Measurements from ENCODE around the gene BAIAP3. TPM values are rescaled to one million over a fixed set of nuclear protein-coding genes. Genes with fewer than 3 reads are reported as not detected.

Gene BAIAP3
- total RNA-seq, 2 experiments from 2014 or later: 3.2 to 6.3 TPM

- BruUV-seq (replicated peaks): no TSS peak
- Histone ChIP-seq H3K79me2 (ENCODE audit: insufficient read depth, low read depth, low read length) (no peaks in the 10 kb centered on the region), H4K20me1 (ENCODE audit: insufficient read depth, low read length) (no peaks in the 10 kb centered on the region), H3K4me1 (ENCODE audit: insufficient read depth, low read length, poor library complexity, severe bottlenecking) (peaks cover 31% of the 10 kb centered on the region), H2AFZ (ENCODE audit: low read length) (peak overlapping the region; percentile 52; the same call in 1 of the 2 replicates), H3K9me3 (ENCODE audit: low read length) (no peaks in the 10 kb centered on the region), H3K9me2 (ENCODE audit: insufficient read depth, low read length) (no peaks in the 10 kb centered on the region), H3K4me3 (ENCODE audit: low read depth, low read length, poor library complexity, severe bottlenecking) (peak overlapping the region; percentile 57), H3K36me3 (ENCODE audit: insufficient read depth, low read length) (no peaks in the 10 kb centered on the region), H3K27ac (ENCODE audit: low read depth, low read length, poor library complexity, severe bottlenecking) (peak overlapping the region; percentile 71), H3K4me2 (ENCODE audit: low read length) (peak overlapping the region; percentile 79)
- peak; percentile 97 for DNase-seq (ENCODE audit: low spot score)
- ChIA-PET POLR2A (interaction anchor here (0.6 to 0.7 kb wide), 2 partner anchors 10 to 513 kb away, joined by 3 to 5 read pairs; no protein-coding TSS in a partner anchor), CTCF (ENCODE audit: unreplicated experiment) (interaction anchor here (1.4 kb wide), 1 partner anchor 11 kb away, joined by 5 read pairs; no protein-coding TSS in a partner anchor)
- intact Hi-C loops (cut with micrococcal nuclease; ENCODE audit: unreplicated experiment): loop anchor here (1.0 kb wide), 1 partner anchor 10 kb away; no protein-coding TSS in a partner anchor
- TF ChIP-seq, protein P1, sequence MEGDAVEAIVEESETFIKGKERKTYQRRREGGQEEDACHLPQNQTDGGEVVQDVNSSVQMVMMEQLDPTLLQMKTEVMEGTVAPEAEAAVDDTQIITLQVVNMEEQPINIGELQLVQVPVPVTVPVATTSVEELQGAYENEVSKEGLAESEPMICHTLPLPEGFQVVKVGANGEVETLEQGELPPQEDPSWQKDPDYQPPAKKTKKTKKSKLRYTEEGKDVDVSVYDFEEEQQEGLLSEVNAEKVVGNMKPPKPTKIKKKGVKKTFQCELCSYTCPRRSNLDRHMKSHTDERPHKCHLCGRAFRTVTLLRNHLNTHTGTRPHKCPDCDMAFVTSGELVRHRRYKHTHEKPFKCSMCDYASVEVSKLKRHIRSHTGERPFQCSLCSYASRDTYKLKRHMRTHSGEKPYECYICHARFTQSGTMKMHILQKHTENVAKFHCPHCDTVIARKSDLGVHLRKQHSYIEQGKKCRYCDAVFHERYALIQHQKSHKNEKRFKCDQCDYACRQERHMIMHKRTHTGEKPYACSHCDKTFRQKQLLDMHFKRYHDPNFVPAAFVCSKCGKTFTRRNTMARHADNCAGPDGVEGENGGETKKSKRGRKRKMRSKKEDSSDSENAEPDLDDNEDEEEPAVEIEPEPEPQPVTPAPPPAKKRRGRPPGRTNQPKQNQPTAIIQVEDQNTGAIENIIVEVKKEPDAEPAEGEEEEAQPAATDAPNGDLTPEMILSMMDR (conservative IDR thresholded peaks at IDR 0.05; ENCODE audit: low read length): no peak
- TF ChIP-seq EZH2phosphoT487 (IDR thresholded peaks at IDR 0.05; ENCODE audit: borderline replicate concordance, low read depth, low read length): no peak
Measured at GRCh38 chr16:1331712-1332617, 1.5 kb upstream of the BAIAP3 start.

DNA sequence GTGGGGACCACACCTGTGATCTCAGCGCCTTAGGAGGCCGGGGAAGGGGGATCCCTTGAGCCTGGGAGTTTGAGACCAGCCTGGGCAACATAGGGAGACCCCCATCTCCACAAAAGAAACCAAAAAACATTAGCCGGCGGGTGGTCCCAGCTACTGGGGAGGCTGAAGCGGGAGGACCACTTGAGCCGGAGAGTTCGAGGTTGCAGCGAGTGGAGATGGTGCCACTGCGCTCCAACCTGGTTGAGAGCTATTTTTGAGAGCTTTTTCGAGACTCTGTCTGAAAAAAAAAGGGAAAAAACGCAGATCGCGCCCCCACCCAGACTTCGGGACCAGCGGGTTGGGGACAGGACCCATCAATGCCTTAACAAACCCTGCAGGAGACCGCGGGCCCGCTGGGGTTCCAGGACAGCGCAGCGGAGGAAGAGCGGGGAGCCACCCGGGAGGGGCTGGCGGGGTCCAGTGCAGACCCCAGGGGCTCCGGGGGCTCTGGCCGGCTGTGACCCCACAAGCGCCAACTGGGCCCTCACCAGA, 762 bp upstream of the BAIAP3 start:
- ChIA-PET POLR2A (interaction anchor here (0.6 to 0.7 kb wide), 2 partner anchors 10 to 512 kb away, joined by 3 to 5 read pairs; no protein-coding TSS in a partner anchor), CTCF (ENCODE audit: unreplicated experiment) (interaction anchor here (1.4 kb wide), 1 partner anchor 10 kb away, joined by 5 read pairs; no protein-coding TSS in a partner anchor)
- no peak for DNase-seq (ENCODE audit: low spot score)
- Histone ChIP-seq H3K9me2 (ENCODE audit: insufficient read depth, low read length) (no peaks in the 10 kb centered on the region), H3K9me3 (ENCODE audit: low read length) (no peaks in the 10 kb centered on the region), H4K20me1 (ENCODE audit: insufficient read depth, low read length) (no peaks in the 10 kb centered on the region), H3K4me1 (ENCODE audit: insufficient read depth, low read length, poor library complexity, severe bottlenecking) (peaks cover 31% of the 10 kb centered on the region), H3K36me3 (ENCODE audit: insufficient read depth, low read length) (no peaks in the 10 kb centered on the region), H2AFZ (ENCODE audit: low read length) (no peak overlapping the region; the same call in 1 of the 2 replicates), H3K4me2 (ENCODE audit: low read length) (peak overlapping the region; percentile 79; the same call in 1 of the 2 replicates), H3K27ac (ENCODE audit: low read depth, low read length, poor library complexity, severe bottlenecking) (peak overlapping the region; percentile 71), H3K4me3 (ENCODE audit: low read depth, low read length, poor library complexity, severe bottlenecking) (no peak overlapping the region), H3K79me2 (ENCODE audit: insufficient read depth, low read depth, low read length) (no peaks in the 10 kb centered on the region)
- intact Hi-C loops (cut with micrococcal nuclease; ENCODE audit: unreplicated experiment): no loop called here
- no TSS peak for BruUV-seq (replicated peaks)
- TF ChIP-seq EZH2phosphoT487 (IDR thresholded peaks at IDR 0.05; ENCODE audit: borderline replicate concordance, low read depth, low read length): no peak
- TF ChIP-seq, protein P1 (conservative IDR thresholded peaks at IDR 0.05; ENCODE audit: low read length): no peak

Measured in OCI-LY7 (cell line).